Measurements from ENCODE around the gene CARD18. TPM values are rescaled to one million over a fixed set of nuclear protein-coding genes. Genes with fewer than 3 reads are reported as not detected.

CARD18 gene
- total RNA-seq, 1 experiment from 2014 or later = 8.1 TPM

DNA sequence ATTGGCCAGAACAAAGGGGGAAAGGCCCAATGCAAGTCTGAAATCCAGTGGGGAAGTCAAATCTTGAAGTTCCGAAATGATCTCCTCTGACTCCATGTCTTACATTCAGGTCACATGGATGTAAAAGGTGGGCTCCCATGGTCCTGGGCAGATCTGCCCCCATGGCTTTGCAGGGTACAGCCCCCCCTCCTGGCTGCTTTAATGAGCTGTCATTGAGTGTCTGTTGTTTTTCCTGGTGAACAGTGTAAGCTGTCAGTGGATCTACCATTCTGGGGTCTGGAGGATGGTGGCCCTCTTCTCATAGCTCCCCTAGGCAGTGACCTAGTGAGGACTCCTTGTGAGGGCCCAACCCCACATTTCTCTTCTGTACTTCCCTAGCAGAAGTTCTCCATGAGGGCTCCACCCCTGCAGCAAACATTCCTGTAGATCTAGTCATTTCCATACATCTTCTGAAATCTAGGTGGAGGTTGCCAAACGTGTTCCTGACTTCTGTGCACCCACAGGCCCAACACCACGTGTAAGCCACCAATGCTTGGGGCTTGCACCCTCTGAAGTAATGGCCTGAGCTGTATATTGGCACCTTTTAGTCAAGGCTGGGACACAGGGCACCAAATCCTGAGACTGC lies 9.3 kb downstream of the CARD18 start:
- POLR2A ChIA-PET = no interaction called here

GRCh38 chr11:105124756-105125155 lies 14.8 kb downstream of the CARD18 start:
- no peak overlapping the region for H3K27ac ChIP-seq (ENCODE audit: low read length)
- ChIA-PET CTCF (no interaction called here), POLR2A (no interaction called here)
- H3K9me3 ChIP-seq (ENCODE audit: control insufficient read depth, insufficient read depth, low read depth, low read length) = no peaks in the 10 kb centered on the region
- ATAC-seq (no peak), DNase-seq (ENCODE audit: low read depth, low spot score) (no peak)
- in situ Hi-C loops (cut with HindIII; ENCODE audit: low pct_unique_long_range_greater_than_20kb, low sequenced_read_pairs) = no loop called here
- TF ChIP-seq TCF7L2 (IDR thresholded peaks at IDR 0.05; ENCODE audit: low read depth, low read length) (no peak), CTCF (IDR thresholded peaks at IDR 0.05) (no peak), POLR2AphosphoS5 (IDR thresholded peaks at IDR 0.05; ENCODE audit: low read depth, low read length) (no peak)
- H3K4me3 ChIP-seq (ENCODE audit: low read depth in 2 of 2, low read length in 2 of 2) = no peak overlapping the region
- no peaks in the 10 kb centered on the region for H3K27me3 ChIP-seq (ENCODE audit: control insufficient read depth, insufficient read depth, low read length)
- BruUV-seq (replicated peaks) = no TSS peak
- H3K4me1 ChIP-seq (ENCODE audit: control insufficient read depth, insufficient read depth, low read length) = no peaks in the 10 kb centered on the region
- intact Hi-C loops (cut with micrococcal nuclease; ENCODE audit: unreplicated experiment) = no loop called here
- no peaks in the 10 kb centered on the region for H3K36me3 ChIP-seq (ENCODE audit: control insufficient read depth, insufficient read depth, low read length)

More for the DNA sequence above, 9.3 kb downstream of the CARD18 start:
- BruUV-seq (replicated peaks) = no TSS peak
- 0 out of 2 replicates have a peak, but pooled peaks cover 2% of the 10 kb centered on the region for H3K9me3 ChIP-seq (ENCODE audit: control insufficient read depth, insufficient read depth, low read depth, low read length)
- ATAC-seq (no peak), DNase-seq (ENCODE audit: low read depth, low spot score) (no peak)
- in situ Hi-C loops (cut with HindIII; ENCODE audit: low pct_unique_long_range_greater_than_20kb, low sequenced_read_pairs) (no loop called here), intact Hi-C loops (cut with micrococcal nuclease; ENCODE audit: unreplicated experiment) (no loop called here)
- H3K36me3 ChIP-seq (ENCODE audit: control insufficient read depth, insufficient read depth, low read length) = no peaks in the 10 kb centered on the region
- H3K4me1 ChIP-seq (ENCODE audit: control insufficient read depth, insufficient read depth, low read length) = no peaks in the 10 kb centered on the region
- H3K27me3 ChIP-seq (ENCODE audit: control insufficient read depth, insufficient read depth, low read length) = no peaks in the 10 kb centered on the region
- no peak overlapping the region for H3K4me3 ChIP-seq (ENCODE audit: low read depth in 2 of 2, low read length in 2 of 2)
- CTCF ChIA-PET = no interaction called here
- no peak for TF ChIP-seq TCF7L2 (IDR thresholded peaks at IDR 0.05; ENCODE audit: low read depth, low read length)
- no peak for TF ChIP-seq CTCF (IDR thresholded peaks at IDR 0.05)
- TF ChIP-seq POLR2AphosphoS5 (IDR thresholded peaks at IDR 0.05; ENCODE audit: low read depth, low read length) = no peak
- no peak for TF ChIP-seq SIN3A (IDR thresholded peaks at IDR 0.05; ENCODE audit: borderline replicate concordance, insufficient read depth, low read depth, low read length)
- TF ChIP-seq REST (IDR thresholded peaks at IDR 0.05; ENCODE audit: insufficient read depth in 1 of 2, low read depth in 2 of 2, low read length in 1 of 2) = no peak
- H3K27ac ChIP-seq (ENCODE audit: low read length) = no peak overlapping the region

Data from Panc1 (cell line).